ENCODE results near the gene TTC22. TPM values are rescaled to one million over a fixed set of nuclear protein-coding genes. Genes with fewer than 3 reads are reported as not detected.

TTC22 gene
- total RNA-seq, 1 experiment from 2014 or later: 0.59 TPM

GRCh38 chr1:54764133-54764921 is 36.8 kb downstream of the TTC22 start, which contains the start of gene PARS2:
PARS2 (minus strand) TSS chr1:54764523; CDS start chr1:54759161, 5,362 bp downstream.
- Mint-ChIP-seq H3K36me3 (ENCODE audit: insufficient read depth in 1 of 3, low read depth in 3 of 3) (peaks cover 0 to under 1% (median under 1%) of the 10 kb centered on the region in 3 experiments; a peak in 4 of 7 replicates), H3K4me1 (peaks cover 31 to 34% of the 10 kb centered on the region in 2 experiments), H3K27me3 (ENCODE audit: low read depth) (no peaks in the 10 kb centered on the region; the same call in 1 of the 2 replicates), H3K9me3 (no peaks in the 10 kb centered on the region), H3K4me3 (peak within 1 kb of the TSS; percentile 95), H3K27ac (peak within 1 kb of the TSS; percentile 75 to 96 (median 85); a peak in 6 of 7 replicates)
- Histone ChIP-seq H3K27ac (ENCODE audit: insufficient read length, low read depth, low read length) (no peak within 1 kb of the TSS), H2BK20ac (ENCODE audit: low read depth, low read length, poor library complexity, severe bottlenecking) (no peak within 1 kb of the TSS), H4K91ac (ENCODE audit: insufficient read length, low read depth, low read length) (no peak within 1 kb of the TSS), H3K27me3 (ENCODE audit: insufficient read depth, low read length) (no peaks in the 10 kb centered on the region), H4K20me1 (ENCODE audit: control insufficient read depth, insufficient read depth, insufficient read length) (no peaks in the 10 kb centered on the region), H3K23ac (ENCODE audit: insufficient read length, low read depth, low read length) (no peak within 1 kb of the TSS), H3K9me3 (ENCODE audit: control insufficient read depth, low read depth, low read length) (no peaks in the 10 kb centered on the region), H3K4me1 (ENCODE audit: insufficient read depth, low read length) (no peaks in the 10 kb centered on the region), H2BK12ac (ENCODE audit: insufficient read length, low read depth, low read length) (no peak within 1 kb of the TSS), H3K56ac (ENCODE audit: insufficient read length, low read depth, low read length) (no peak within 1 kb of the TSS), H3K18ac (ENCODE audit: insufficient read length, low read depth, low read length) (peak within 1 kb of the TSS; percentile 55), H2BK15ac (ENCODE audit: low read depth, low read length) (no peak within 1 kb of the TSS), H3K9ac (ENCODE audit: extremely low read depth, insufficient read length, low read length) (peak within 1 kb of the TSS; percentile 85), H3K4me2 (ENCODE audit: insufficient read depth, insufficient read length, low read length) (peak within 1 kb of the TSS; percentile 62), H4K5ac (ENCODE audit: insufficient read length, low read depth, low read length) (no peak within 1 kb of the TSS), H2BK5ac (ENCODE audit: insufficient read length, low read length) (no peak within 1 kb of the TSS), H3T11ph (ENCODE audit: low read length) (no peak within 1 kb of the TSS), H3K79me2 (ENCODE audit: insufficient read depth, low read length) (no peaks in the 10 kb centered on the region), H3K23me2 (ENCODE audit: insufficient read length, low read depth, low read length, poor library complexity, severe bottlenecking) (peaks cover 4% of the 10 kb centered on the region), H2AFZ (ENCODE audit: low read length) (peak within 1 kb of the TSS; percentile 24), H2BK120ac (ENCODE audit: low read depth, low read length, poor library complexity, severe bottlenecking) (no peak within 1 kb of the TSS), H3K79me1 (ENCODE audit: insufficient read depth, low read depth, low read length, poor library complexity, severe bottlenecking) (no peaks in the 10 kb centered on the region), H4K8ac (replicated peaks; ENCODE audit: insufficient read length, low read depth, low read length) (no peak within 1 kb of the TSS), H3K4ac (ENCODE audit: low read depth, low read length) (no peak within 1 kb of the TSS), H3K14ac (ENCODE audit: insufficient read depth, low read length) (peak within 1 kb of the TSS; percentile 44), H2AK5ac (ENCODE audit: insufficient read length, low read length) (no peak within 1 kb of the TSS)
- WGBS (ENCODE audit: extremely low coverage, insufficient read length, low lambda C conversion rate): no CpG with 5 or more reads among the region's 57 CpGs
- peak; percentile 98 for DNase-seq
- no peak for TF ChIP-seq CTCF (conservative IDR thresholded peaks at IDR 0.05)
